ENCODE results near the gene KCNQ5. TPM values are rescaled to one million over a fixed set of nuclear protein-coding genes. Genes with fewer than 3 reads are reported as not detected.
A peak's percentile ranks its signal among the peaks of the same experiment; 100 is the strongest.

The KCNQ5 gene
- total RNA-seq, 2 experiments from 2014 or later: 10.0 to 11.8 TPM

GRCh38 chr6:73152966-73153757 is 531.3 kb downstream of the KCNQ5 start:
- CTCF ChIA-PET: interaction anchor here (0.5 to 2.9 kb wide), 5 partner anchors 18 to 537 kb away, joined by 3 to 10 read pairs (median 3); no protein-coding TSS in a partner anchor
- POLR2A ChIA-PET: no interaction called here

GRCh38 chr6:73156793-73157767 is 535.2 kb downstream of the KCNQ5 start:
- H3K36me3 Mint-ChIP-seq (ENCODE audit: low read depth): peaks cover 5% of the 10 kb centered on the region
- CTCF ChIA-PET: interaction anchor here (1.1 kb wide), 1 partner anchor 31 kb away, joined by 3 read pairs; no protein-coding TSS in a partner anchor
- POLR2A ChIA-PET: no interaction called here
- H3K27me3 Mint-ChIP-seq (ENCODE audit: low read depth): no peaks in the 10 kb centered on the region
- H3K27ac Mint-ChIP-seq: no peak overlapping the region
- no peak for DNase-seq
- no peak overlapping the region for H3K4me3 Mint-ChIP-seq
- no peaks in the 10 kb centered on the region for H3K4me1 Mint-ChIP-seq (ENCODE audit: low read depth)
- peaks cover 3% of the 10 kb centered on the region for H3K9me3 Mint-ChIP-seq (ENCODE audit: insufficient read depth)
- ATAC-seq: no peak

More at GRCh38 chr6:73152966-73153757, 531.3 kb downstream of the KCNQ5 start:
- Mint-ChIP-seq H3K27me3 (ENCODE audit: low read depth) (no peaks in the 10 kb centered on the region), H3K27ac (no peak overlapping the region), H3K9me3 (ENCODE audit: insufficient read depth) (peaks cover 3% of the 10 kb centered on the region), H3K4me1 (ENCODE audit: low read depth) (no peaks in the 10 kb centered on the region), H3K4me3 (no peak overlapping the region), H3K36me3 (ENCODE audit: low read depth) (peaks cover 5% of the 10 kb centered on the region)
- ATAC-seq (no peak), DNase-seq (no peak)

- Mint-ChIP-seq H3K36me3 (ENCODE audit: low read depth) (peaks cover 5% of the 10 kb centered on the region), H3K27ac (no peak overlapping the region), H3K9me3 (ENCODE audit: insufficient read depth) (peaks cover 3% of the 10 kb centered on the region), H3K27me3 (ENCODE audit: low read depth) (no peaks in the 10 kb centered on the region), H3K4me3 (no peak overlapping the region), H3K4me1 (ENCODE audit: low read depth) (no peaks in the 10 kb centered on the region)
- DNase-seq: no peak
- ChIA-PET CTCF (interaction anchor here (1.1 kb wide), 1 partner anchor 30 kb away, joined by 3 read pairs; no protein-coding TSS in a partner anchor), POLR2A (no interaction called here)
- no peak for ATAC-seq
Measured at GRCh38 chr6:73157870-73158269, 536.0 kb downstream of the KCNQ5 start.

- Mint-ChIP-seq H3K36me3 (ENCODE audit: low read depth) (no peaks in the 10 kb centered on the region), H3K9me3 (ENCODE audit: insufficient read depth) (no peaks in the 10 kb centered on the region), H3K4me3 (no peak overlapping the region), H3K27ac (no peak overlapping the region), H3K27me3 (ENCODE audit: low read depth) (no peaks in the 10 kb centered on the region), H3K4me1 (ENCODE audit: low read depth) (no peaks in the 10 kb centered on the region)
- ChIA-PET POLR2A (interaction anchor here (0.9 kb wide), 1 partner anchor 32 kb away, joined by 3 read pairs; no protein-coding TSS in a partner anchor), CTCF (interaction anchor here (1.0 to 1.4 kb wide), 3 partner anchors 39 to 757 kb away, joined by 3 to 6 read pairs (median 5); no protein-coding TSS in a partner anchor)
- DNase-seq (no peak), ATAC-seq (no peak)
Measured at GRCh38 chr6:73169111-73169510, 547.2 kb downstream of the KCNQ5 start.

GRCh38 chr6:73169633-73170032 is 547.8 kb downstream of the KCNQ5 start:
- H3K4me3 Mint-ChIP-seq: no peak overlapping the region
- H3K27me3 Mint-ChIP-seq (ENCODE audit: low read depth): no peaks in the 10 kb centered on the region
- CTCF ChIA-PET: interaction anchor here (1.0 to 1.4 kb wide), 3 partner anchors 40 to 758 kb away, joined by 3 to 6 read pairs (median 5); no protein-coding TSS in a partner anchor
- H3K9me3 Mint-ChIP-seq (ENCODE audit: insufficient read depth): no peaks in the 10 kb centered on the region
- POLR2A ChIA-PET: interaction anchor here (0.9 kb wide), 1 partner anchor 32 kb away, joined by 3 read pairs; no protein-coding TSS in a partner anchor
- H3K36me3 Mint-ChIP-seq (ENCODE audit: low read depth): no peaks in the 10 kb centered on the region
- no peak for ATAC-seq
- DNase-seq: no peak
- H3K4me1 Mint-ChIP-seq (ENCODE audit: low read depth): no peaks in the 10 kb centered on the region
- no peak overlapping the region for H3K27ac Mint-ChIP-seq

- CTCF ChIA-PET: interaction anchor here (1.3 kb wide), 1 partner anchor 16 kb away, joined by 3 read pairs; no protein-coding TSS in a partner anchor
- ATAC-seq: no peak
- no peak for DNase-seq
- Mint-ChIP-seq H3K27ac (no peak overlapping the region), H3K36me3 (ENCODE audit: low read depth) (no peaks in the 10 kb centered on the region), H3K27me3 (ENCODE audit: low read depth) (no peaks in the 10 kb centered on the region), H3K4me3 (no peak overlapping the region), H3K4me1 (ENCODE audit: low read depth) (no peaks in the 10 kb centered on the region), H3K9me3 (ENCODE audit: insufficient read depth) (no peaks in the 10 kb centered on the region)
- POLR2A ChIA-PET: no interaction called here
Measured at GRCh38 chr6:73174646-73175045, 552.8 kb downstream of the KCNQ5 start.

- Mint-ChIP-seq H3K27me3 (ENCODE audit: low read depth) (no peaks in the 10 kb centered on the region), H3K4me3 (no peak overlapping the region), H3K27ac (no peak overlapping the region), H3K4me1 (ENCODE audit: low read depth) (no peaks in the 10 kb centered on the region), H3K9me3 (ENCODE audit: insufficient read depth) (no peaks in the 10 kb centered on the region), H3K36me3 (ENCODE audit: low read depth) (no peaks in the 10 kb centered on the region)
- POLR2A ChIA-PET: no interaction called here
- CTCF ChIA-PET: no interaction called here
- ATAC-seq (no peak), DNase-seq (no peak)
Measured at GRCh38 chr6:73176057-73176456, 554.2 kb downstream of the KCNQ5 start.

GRCh38 chr6:73177221-73177944 is 555.5 kb downstream of the KCNQ5 start:
- no peak overlapping the region for H3K4me3 Mint-ChIP-seq
- CTCF ChIA-PET: interaction anchor here (1.0 kb wide), 1 partner anchor 47 kb away, joined by 3 read pairs; no protein-coding TSS in a partner anchor
- H3K27me3 Mint-ChIP-seq (ENCODE audit: low read depth): no peaks in the 10 kb centered on the region
- ATAC-seq (no peak), DNase-seq (no peak)
- H3K36me3 Mint-ChIP-seq (ENCODE audit: low read depth): no peaks in the 10 kb centered on the region
- no peak overlapping the region for H3K27ac Mint-ChIP-seq
- no peaks in the 10 kb centered on the region for H3K4me1 Mint-ChIP-seq (ENCODE audit: low read depth)
- H3K9me3 Mint-ChIP-seq (ENCODE audit: insufficient read depth): no peaks in the 10 kb centered on the region
- POLR2A ChIA-PET: no interaction called here

GRCh38 chr6:73180076-73180738 is 558.3 kb downstream of the KCNQ5 start:
- ChIA-PET CTCF (interaction anchor here (0.7 to 1.6 kb wide), 4 partner anchors 146 to 768 kb away, joined by 3 to 8 read pairs (median 5); no protein-coding TSS in a partner anchor), POLR2A (no interaction called here)
- no peak overlapping the region for H3K4me3 Mint-ChIP-seq
- H3K27ac Mint-ChIP-seq: no peak overlapping the region
- H3K27me3 Mint-ChIP-seq (ENCODE audit: low read depth): no peaks in the 10 kb centered on the region
- no peaks in the 10 kb centered on the region for H3K4me1 Mint-ChIP-seq (ENCODE audit: low read depth)
- ATAC-seq (no peak), DNase-seq (no peak)
- H3K36me3 Mint-ChIP-seq (ENCODE audit: low read depth): no peaks in the 10 kb centered on the region
- H3K9me3 Mint-ChIP-seq (ENCODE audit: insufficient read depth): no peaks in the 10 kb centered on the region

- H3K27ac Mint-ChIP-seq: no peak overlapping the region
- POLR2A ChIA-PET: no interaction called here
- CTCF ChIA-PET: interaction anchor here (0.7 to 1.6 kb wide), 4 partner anchors 149 to 769 kb away, joined by 3 to 8 read pairs (median 6); no protein-coding TSS in a partner anchor
- ATAC-seq (peak; percentile 86), DNase-seq (peak; percentile 32)
- no peaks in the 10 kb centered on the region for H3K4me1 Mint-ChIP-seq (ENCODE audit: low read depth)
- H3K36me3 Mint-ChIP-seq (ENCODE audit: low read depth): no peaks in the 10 kb centered on the region
- H3K9me3 Mint-ChIP-seq (ENCODE audit: insufficient read depth): no peaks in the 10 kb centered on the region
- H3K4me3 Mint-ChIP-seq: no peak overlapping the region
- H3K27me3 Mint-ChIP-seq (ENCODE audit: low read depth): no peaks in the 10 kb centered on the region
Measured at GRCh38 chr6:73180763-73181619, 559.1 kb downstream of the KCNQ5 start.
